ENCODE measurements around the gene FN3KRP. TPM values are rescaled to one million over a fixed set of nuclear protein-coding genes. Genes with fewer than 3 reads are reported as not detected.

The FN3KRP gene, protein sequence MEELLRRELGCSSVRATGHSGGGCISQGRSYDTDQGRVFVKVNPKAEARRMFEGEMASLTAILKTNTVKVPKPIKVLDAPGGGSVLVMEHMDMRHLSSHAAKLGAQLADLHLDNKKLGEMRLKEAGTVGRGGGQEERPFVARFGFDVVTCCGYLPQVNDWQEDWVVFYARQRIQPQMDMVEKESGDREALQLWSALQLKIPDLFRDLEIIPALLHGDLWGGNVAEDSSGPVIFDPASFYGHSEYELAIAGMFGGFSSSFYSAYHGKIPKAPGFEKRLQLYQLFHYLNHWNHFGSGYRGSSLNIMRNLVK
- 10 to 100 TPM; 12.1 to 14.5 TPM for total RNA-seq
- long read RNA-seq, transcript FN3KRP-201 (6 exons, 1,849 nt): major isoform, 24 of 25 reads
- long read RNA-seq, partial matches to known transcripts: 0 of 25 reads
- long read RNA-seq, other reads (novel, unspliced or antisense): 1 of 25 reads

DNA sequence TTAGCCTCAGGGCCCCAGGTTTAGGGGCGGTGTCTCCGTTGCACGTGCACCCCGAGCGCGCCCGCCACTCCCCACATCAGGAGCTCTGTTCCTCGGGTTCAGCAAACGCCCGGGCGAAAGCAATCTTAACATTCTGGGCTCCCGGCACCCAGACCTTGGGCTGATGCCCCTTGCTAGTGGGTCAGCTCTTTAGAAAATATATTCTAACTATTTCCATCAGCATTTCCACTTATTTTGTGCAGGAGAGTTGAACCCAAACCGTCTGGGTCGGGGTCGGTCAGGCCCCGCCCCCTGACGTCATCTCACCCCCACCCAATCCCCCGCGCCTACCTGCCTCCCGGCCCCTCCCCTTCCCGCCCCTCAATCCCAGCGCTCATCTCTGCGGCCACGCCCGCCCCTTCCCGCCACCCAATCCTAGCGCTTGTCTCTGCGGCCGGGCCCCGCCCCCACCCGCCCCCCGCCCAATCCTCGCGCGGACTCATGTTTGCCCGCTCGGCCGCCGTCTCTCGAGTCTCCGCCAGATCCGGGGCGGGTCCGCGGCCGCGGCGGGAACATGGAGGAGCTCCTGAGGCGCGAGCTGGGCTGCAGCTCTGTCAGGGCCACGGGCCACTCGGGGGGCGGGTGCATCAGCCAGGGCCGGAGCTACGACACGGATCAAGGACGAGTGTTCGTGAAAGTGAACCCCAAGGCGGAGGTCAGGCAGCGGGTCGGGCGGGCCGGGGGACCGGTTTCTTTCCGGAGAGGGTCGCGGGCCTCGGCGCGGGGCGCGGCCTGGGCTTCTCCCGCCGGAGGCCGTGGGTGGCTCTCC lies at the start of gene FN3KRP:
Gene FN3KRP, plus strand, starts transcription at position 504 of the 808 bp plus-strand sequence. Its CDS starts 50 bp downstream, at position 554.
- intact Hi-C loops (cut with DNase I): no loop called here
- peak; percentile 96 to 98 for ATAC-seq
- DNase-seq: peak; percentile 97

DNA sequence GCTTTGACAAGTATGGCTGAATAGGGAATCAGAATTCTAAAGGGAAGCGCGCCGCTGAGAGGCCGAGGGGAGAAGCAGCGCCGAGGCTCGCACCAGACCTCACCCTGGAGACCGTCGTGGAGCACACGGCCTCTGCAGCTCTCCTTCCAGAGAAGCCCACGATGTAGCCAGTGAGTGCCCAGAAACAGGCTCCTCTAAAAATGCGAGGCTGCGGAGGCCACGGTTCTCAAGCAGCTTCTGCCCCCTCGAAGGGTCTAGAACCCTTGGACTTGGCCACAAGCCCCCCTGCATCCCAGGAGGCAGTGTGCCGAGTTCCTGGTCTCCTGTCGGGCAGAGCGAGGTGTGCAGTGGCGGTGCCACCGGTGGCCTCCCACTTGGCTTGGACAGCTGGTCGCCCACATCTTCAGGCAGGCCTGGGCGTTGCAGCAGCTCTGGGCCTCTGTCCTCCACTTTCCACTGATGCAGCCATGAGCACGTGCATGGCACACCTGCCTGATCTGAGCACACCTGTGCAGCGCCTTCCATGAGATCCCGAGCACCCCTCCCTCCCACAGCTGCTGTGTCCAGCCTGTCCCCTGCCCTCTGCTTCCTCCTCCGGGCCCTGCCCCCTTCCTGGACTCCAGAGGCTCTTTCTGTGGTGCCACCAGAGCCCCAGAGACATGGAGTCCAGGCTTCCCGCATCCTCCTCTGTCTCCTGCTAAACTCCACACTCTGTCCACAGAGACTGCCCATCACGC lies 49.4 kb upstream of the FN3KRP start:
- intact Hi-C loops (cut with DNase I): loop anchor here in 1 of 2 donors (5.0 kb wide), 1 partner anchor 110 kb away; no protein-coding TSS in a partner anchor
- ATAC-seq (no peak), DNase-seq (no peak)

DNA sequence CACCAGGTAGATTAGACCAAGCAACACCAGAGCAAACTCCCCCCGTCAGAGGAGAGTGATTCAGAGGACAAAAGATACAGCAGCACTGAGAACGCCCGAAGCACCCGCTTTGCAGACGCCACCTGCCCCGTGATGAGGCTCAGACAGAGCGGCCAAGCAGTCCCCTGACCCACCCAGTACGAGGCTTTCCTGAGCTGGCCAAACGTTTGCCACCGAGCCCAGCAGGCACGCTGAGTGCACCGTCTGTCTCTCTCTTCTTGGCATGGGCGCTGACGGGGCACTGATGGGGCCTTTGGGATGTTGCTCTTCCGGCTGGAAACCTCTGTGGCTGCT lies 48.9 kb upstream of the FN3KRP start:
- intact Hi-C loops (cut with DNase I): loop anchor here in 1 of 2 donors (5.0 kb wide), 1 partner anchor 110 kb away; no protein-coding TSS in a partner anchor
- ATAC-seq (no peak), DNase-seq (no peak)

DNA sequence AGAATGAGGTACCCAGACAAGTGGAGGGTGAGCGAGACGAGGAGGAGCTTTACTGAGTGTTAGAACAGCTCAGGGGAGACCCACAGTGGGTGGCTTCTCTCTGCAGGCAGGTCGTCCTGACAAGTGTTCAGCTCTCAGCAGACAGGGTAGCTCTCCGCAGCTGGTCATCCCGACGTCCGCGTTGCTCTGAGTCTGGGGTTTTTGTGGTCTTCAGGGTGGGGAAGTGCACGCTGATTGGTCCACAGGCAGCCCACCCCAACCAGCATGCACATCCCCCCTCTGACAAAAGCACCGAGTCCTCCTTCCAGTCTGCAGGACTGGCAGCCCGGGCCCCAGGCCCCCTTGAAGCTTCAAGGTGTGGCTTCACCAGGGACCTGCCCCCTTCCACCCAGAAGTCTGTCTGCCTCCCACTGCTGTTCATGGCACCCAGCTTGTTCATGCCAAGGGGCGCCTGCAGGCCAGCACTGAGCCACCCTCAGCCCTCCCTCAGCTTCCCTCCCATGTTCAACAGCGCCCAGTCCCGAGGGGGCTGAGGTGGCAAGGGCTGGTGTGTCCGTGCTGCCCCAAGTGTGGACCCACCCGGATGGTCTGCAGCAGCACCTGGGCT lies 48.4 kb upstream of the FN3KRP start:
- ATAC-seq: peak in 1 of 2 donors; percentile 7
- intact Hi-C loops (cut with DNase I): loop anchor here in 1 of 2 donors (5.0 kb wide), 1 partner anchor 109 kb away; no protein-coding TSS in a partner anchor
- no peak for DNase-seq

DNA sequence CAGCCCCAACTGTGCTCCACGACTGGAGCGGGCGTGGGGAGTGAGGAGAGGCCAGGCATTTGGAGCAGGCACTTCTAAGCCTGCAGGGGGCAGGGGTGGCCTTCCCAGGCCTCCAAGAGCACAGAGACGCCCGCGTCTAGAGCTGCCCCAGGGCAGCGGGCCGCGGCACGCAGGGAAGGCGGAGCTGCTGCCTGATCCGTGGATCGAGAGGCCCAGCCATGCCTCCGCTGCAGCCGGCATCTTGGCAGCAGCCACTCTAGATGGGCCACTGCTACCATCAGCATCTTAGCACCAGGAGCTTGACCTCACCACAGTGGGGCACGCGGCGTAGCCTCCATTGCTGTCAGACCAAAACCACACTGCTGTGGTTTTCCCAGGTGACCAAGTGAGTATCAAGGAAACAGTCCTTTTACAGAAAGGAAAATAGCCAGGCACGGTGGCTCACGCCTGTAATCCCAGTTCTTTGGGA lies 47.8 kb upstream of the FN3KRP start:
- DNase-seq: peak; percentile 53
- intact Hi-C loops (cut with DNase I): loop anchor here in 1 of 2 donors (5.0 kb wide), 1 partner anchor 109 kb away; no protein-coding TSS in a partner anchor
- peak; percentile 87 for ATAC-seq

DNA sequence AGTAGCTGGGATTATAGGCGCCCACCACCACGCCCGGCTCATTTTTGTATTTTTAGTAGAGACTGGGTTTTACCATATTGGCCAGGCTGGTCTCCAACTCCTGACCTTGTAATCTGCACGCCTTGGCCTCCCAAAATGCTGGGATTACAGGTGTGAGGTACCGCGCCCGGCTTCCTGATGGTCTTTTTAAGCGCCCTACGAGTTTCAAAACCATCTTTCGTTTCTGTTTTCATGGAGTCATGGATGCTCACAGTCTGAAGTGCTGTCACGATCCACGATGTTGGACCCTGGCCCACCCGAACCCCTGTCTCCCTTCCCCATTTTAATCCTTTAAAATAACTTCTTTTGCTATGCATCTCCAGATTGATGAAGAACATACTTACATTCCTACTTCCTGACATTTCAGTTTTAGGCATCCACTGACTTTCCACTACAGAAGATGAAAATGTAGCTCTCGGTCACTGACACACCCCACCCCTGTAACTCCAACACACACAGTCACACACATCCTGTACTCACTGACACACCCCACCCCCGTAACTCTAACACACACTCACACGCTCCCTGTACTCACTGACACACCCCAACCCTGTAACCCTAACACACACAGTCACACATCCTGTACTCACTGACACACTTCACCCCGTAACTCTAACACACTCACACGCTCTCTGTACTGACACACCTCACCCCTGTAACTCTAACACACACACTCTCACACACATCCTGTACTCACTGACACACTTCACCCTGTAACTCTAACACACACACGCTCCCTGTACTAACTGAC lies 45.6 kb upstream of the FN3KRP start:
- intact Hi-C loops (cut with DNase I): no loop called here
- DNase-seq: no peak
- ATAC-seq: no peak

DNA sequence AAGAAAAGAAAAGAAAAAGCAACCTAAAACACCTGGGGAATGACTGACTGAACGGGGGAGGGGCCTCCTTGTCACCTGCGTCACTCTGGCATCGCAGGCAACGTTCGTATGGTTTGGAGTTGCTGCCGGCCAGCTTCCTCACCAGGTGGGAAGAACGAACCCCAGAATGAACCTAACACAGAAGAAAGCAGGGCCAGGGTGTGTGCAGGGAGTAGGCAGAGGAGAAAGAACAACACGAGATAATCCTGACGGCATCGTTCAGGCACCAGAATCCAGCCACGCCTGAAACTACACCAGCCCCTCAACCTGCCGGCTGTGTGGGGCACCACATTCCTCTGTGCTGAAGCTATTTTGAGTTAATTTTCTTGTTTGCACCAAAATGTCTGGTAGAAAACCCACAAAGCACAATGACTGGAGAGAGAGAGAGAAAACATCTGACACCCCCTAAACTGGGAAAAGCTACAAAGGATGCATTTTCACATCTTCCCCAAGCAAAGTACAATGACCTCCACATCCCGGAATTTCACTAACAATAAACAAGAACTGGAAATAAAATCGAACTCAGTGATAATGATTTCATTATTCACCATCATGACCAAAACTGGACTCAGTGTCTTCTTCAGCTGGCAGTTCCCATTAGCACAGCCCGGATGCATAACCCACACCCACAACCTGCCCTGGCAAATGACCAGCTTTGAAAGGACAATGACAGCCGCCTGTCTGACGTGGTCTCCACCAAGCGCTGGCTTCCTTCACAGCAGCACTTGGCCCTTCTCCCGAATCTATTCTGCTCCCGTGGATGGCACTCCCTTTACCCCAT lies 41.6 kb upstream of the FN3KRP start:
- DNase-seq (no peak), ATAC-seq (peak in 1 of 2 donors; percentile 39)
- intact Hi-C loops (cut with DNase I): no loop called here

DNA sequence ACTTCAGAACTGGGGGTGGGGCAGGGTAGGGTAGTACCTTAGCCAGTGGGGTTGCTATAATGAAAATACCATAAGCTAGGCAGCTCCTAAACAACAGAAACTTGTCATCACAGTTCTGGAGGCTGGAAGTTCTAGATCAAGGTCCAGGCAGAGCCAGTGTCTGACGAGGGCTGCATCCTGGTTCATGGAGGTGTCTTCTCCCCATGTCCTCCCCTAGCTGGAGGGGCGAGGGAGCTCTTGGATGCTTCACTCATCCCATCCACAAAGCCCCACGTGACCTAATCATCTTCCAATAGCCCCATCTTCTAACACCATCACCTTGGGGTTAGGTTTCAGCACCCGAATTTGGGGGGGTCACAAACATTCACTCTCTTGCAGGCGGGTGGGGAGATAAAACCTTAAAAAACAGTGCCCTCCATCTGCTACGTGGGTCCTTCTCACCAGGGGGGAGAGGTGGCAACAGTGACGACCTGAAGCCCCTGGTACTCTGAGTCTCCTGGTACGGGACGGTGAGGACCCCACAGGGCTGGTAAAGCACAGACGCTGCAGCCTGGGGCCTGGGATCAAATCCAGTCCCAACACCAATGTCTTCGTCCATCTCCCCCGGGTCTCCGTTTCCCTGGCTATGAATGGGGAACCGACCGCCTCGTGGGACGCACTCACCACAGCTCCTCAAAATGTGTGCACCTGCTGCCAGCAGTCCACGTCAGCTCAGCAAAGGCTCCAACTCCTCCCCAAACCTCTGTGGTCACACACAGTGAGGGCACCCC lies 40.8 kb upstream of the FN3KRP start:
- intact Hi-C loops (cut with DNase I): no loop called here
- no peak for DNase-seq
- no peak for ATAC-seq

DNA sequence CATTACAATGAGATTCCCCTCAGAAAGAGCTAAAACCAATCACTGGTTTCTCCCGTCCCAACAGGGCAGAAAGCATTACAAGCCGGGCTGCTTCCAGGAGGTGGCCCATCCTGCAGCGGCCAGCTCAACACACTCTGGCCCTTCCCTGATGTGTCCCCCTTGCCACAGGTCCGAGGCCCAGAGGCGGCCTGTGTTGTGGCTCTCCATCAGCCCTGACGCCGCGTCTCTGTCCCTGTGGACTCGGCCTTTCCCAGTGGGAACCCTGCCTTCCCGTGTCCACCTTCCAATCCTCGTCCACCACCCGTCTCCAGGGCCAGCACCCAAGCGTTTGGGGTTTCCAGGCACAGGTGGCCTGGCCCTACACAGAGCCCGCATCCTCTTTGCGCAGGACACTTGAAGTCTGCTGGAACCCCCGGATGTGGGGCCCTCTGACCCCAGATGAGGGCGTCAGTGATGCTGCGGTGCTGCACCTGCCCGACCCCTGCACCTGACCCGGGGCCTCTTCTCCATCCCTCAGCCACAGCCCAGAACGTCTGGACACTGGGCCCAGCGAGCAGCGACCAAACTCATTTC lies 39.1 kb upstream of the FN3KRP start:
- DNase-seq (no peak), ATAC-seq (no peak)
- intact Hi-C loops (cut with DNase I): no loop called here

DNA sequence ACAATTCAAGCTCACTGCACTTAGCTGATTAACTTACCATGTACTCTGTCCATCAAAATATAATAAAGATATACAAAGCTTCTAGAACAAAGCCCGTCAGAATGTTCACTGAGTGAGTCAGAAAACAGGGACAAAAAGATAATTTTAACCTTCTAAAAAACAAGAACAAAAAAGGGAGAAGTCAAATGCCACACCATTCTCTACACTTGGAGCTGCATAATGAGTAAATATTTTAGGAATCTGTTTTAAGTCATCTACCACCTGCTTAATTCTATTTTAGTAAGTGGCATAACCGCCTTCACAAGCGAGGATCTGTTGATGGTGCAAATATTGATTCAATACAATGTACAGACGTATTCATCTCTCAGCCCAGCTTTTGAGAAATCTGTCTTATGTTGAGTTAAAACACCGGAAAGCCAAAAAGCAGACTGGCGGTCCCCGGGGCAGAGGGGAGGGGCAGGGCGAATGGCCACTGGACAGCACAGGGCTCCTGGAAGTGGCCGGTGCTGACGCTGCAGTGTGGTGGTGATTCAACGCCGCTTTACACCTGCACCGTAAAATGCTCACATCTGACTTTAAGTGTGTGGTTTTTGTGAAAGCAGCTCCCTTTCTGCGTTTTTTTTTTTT lies 38.1 kb upstream of the FN3KRP start:
- DNase-seq (no peak), ATAC-seq (no peak)
- intact Hi-C loops (cut with DNase I): no loop called here

DNA sequence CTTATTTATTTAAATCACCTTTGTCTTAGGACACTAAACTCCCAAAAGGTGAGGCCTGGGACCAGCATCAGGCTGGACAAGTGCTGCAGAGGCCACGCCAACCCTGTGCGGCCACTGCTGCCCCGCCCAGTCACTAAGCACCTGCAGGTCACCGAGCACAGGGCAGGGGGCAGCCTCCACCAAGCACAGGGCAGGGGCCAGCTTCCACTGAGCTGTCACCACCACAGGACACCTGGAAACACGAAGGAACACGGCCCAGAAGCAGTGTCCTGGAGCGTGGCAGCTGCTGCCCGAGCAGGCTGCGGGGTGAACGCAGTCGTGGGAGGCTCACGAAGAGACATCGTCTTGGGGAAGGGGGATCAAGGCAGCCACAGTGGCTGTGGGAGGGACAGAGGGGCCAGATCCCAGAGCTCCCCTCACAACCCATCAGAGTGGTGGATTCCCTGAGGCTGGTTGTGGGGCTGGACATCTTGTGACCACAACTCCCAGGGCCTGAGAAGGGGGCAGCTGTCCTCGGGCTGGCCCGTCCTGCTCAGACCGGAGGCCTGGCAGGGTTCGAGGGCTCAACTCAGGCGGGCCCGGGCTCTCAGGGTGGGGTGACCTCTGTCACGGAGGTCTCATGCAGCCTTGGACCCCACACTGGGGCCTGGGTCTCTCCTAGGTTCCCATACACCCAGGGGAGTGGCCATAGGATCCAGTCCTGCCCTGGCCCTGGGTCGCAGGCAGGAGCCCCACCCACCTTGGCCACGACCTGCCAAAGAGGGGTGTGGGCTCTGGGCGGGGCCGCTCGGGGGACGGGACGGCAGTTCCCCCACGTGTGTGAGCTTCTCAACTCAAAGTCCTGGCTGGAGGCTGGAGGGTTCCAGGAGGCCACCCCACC lies 36.7 kb upstream of the FN3KRP start:
- ATAC-seq: no peak
- DNase-seq: no peak
- intact Hi-C loops (cut with DNase I): no loop called here

DNA sequence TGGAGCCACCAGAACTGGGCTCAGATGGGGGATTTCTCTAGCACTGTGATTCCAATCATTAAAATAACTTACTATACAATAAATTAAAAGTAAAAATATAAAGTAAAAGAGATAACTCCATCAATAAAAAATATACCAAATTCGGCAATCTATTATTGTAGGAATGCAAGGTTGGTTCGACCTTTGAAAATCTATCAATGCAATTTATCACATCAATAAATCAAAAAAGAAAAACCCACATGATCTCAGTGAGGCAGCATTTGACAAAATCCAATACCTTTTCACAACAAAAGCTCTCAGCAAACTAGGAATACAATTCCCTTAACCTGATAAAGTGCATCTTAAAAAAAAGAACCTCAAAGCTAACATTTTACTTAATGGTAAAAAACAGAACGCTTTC lies 35.0 kb upstream of the FN3KRP start:
- intact Hi-C loops (cut with DNase I): no loop called here
- ATAC-seq: no peak
- DNase-seq: no peak

DNA sequence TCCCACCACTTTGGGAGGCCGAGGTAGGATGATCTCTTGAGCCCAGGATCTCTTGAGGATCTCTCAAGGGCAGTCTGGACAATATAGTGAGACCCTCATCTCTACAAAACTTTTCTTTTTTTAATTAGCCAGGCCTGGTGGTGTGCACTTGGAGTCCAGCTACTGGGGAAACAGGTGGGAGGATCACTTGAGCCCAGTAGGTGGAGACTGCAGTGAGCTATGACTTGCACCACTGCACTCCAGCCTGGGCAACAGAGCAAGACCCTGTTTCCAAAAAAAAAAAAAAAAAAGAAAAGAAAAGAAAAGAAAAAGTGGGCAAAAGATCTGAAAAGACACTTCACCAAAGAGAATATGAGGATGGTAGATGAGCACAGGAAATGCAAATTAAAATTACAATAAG lies 33.0 kb upstream of the FN3KRP start:
- DNase-seq (no peak), ATAC-seq (no peak)
- intact Hi-C loops (cut with DNase I): no loop called here

DNA sequence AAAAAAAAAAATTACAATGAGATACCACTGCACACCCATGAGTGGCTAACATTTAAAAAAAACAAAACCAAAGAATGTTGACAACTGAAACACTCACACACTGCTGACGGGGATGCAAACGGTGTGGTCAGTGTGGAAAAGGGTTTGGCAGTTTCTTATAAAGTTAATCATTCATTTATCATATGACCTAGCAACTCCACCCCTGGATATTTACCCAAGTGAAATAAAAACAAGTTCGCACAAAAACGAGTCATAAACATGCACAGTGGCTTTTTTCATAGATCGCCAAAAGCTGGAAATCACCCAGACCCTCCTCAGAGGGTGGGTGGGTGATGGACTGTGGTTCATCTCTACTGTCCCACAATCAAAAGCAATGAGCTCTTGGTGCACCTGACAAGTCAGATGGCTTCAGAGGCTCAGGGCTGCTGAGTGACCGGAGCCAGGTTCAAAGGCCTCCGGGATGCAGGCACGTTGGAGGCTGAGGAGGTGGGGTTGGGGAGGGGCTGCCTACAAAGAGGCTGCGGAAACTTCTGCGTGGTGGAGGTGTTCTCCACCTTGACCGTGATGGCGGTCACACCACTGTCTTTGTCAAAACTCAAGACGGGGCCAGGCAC lies 32.2 kb upstream of the FN3KRP start:
- intact Hi-C loops (cut with DNase I): no loop called here
- no peak for DNase-seq
- ATAC-seq: no peak
